NCI-H524 treated with DMSO at 0.1 percent for 48 hours (cell line): ENCODE results near the gene FOXN3.
"Not testable (repeated sequence)": the region's sequence is repeated elsewhere in the genome, so short reads cannot be mapped to it uniquely, and the experiment has no call there.

ENCODE experiments used
- DNase-seq: peaks from one replicate; lab custom pipeline; 2025; lab: John Stamatoyannopoulos, UW

The FOXN3 gene

DNA sequence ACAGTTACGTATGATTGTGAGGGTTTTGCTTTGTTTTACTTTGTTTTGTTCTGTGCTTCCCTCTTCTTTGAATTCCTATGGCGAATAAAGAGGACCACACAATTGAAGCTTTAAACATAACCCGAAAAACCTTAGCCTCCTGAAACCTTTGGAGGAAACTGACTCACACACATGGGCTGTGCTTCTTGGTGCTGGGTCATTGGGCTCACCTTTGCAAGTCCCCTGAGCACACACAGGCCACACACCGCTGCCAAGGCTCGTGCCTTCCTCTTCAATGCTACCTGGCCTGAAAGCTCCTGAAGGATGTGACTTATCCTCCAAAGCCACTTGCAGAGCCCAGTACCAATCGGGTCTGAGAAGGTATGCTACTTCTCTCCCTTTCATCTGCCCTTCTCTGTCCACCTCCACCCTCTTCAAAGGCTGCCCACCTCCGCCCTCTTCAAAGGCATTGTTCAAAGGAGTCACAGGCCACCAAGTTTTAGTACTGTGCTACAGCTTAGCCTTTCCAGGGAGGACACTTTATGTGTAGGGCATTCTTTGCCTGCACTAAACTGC lies 114.6 kb downstream of the FOXN3 start:
- DNase-seq: no peak

DNA sequence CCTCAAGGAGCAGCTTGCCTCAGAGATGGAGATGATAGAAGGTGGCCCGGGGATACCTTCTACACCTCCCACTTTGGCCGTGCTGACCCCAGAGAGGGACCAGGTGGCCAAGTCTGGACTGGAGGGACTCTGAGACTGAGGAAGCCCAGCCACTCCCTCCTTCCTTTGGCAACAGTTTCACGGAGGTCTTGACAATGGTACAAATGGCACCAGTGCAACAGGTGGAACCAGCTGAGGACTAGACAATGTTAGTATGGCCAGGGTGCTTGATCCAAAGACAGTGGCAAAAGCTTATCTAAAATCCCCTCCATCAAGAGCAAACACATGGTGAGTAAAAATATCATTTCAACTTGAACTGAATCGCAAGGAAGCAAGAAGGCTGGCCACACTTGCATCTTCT lies 117.4 kb downstream of the FOXN3 start:
- DNase-seq: no peak

DNA sequence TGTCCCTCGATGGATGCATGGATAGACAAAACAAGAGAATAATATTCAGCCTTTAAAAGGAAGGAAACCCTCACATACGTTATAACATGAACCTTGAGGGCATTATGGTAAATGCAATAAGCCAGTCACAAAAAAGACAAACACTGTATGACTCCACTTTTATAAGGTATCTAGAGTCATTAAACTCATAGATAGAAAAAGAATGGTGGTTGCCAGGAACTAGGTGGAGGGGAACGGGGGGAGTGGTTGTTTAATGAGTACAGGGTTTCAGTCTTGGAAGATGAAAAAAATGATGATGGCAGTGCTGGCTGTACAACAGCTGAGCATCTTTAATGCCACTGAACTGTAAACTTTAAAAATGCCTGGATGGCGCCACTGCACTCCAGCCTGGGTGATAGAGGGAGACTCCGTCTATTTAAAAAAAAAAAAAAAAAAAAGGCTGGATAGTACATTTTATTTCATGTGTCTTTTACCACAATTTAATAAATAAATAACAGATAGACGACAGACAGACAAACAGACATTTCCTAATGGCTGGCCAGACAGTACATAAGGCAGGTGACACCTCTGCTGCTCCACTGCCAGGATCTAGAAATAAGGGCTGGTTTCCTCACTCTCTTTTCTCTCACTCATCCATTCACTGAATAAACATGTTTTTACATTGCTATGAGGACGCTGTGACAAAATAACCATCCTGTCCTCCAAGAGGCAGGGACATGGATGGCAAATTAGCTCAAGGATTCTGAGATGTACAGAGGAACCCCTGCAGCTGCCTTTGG lies 118.8 kb downstream of the FOXN3 start:
- DNase-seq: no peak

DNA sequence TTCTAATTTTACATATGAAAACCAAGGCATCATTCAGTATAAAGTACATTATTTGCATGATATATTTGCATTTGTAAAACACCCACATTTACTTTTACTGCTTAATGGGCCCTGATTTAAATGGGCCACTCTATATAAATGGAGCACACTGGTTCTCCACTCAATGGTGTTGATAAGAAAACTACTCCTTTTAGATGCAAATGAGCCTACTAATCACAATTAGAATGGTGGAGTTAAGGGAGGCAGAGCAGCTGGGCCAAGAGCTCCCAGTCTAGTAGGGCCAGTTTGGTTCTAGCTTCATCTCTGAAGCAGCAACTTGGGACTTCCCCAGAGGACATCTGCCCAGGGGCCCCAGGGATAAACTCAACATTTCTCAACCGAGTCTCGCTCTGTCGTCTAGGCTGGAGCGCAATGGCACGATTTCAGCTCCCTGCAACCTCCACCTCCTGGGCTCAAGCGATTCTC lies 120.7 kb downstream of the FOXN3 start:
- no peak for DNase-seq

- no peak for DNase-seq
Observed at GRCh38 chr14:89294872-89295271, 122.2 kb downstream of the FOXN3 start.

DNA sequence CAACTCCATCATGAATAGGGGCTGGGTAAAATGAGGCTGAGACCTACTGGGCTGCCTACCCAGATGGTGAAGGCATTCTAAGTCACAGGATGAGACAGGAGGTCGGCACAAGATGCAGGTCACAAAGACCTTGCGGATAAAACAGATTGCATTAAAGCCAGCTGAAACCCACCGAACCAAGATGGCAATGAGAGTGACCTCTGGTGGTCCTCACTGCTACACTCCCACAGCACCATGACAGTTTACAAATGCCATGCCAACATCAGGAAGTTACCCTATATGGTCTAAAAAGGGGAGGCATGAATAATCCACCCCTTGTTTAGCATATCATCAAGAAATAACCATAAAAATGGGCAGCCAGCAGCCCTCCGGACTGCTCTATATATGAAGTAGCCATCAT lies 122.6 kb downstream of the FOXN3 start:
- not testable (repeated sequence) for DNase-seq

DNA sequence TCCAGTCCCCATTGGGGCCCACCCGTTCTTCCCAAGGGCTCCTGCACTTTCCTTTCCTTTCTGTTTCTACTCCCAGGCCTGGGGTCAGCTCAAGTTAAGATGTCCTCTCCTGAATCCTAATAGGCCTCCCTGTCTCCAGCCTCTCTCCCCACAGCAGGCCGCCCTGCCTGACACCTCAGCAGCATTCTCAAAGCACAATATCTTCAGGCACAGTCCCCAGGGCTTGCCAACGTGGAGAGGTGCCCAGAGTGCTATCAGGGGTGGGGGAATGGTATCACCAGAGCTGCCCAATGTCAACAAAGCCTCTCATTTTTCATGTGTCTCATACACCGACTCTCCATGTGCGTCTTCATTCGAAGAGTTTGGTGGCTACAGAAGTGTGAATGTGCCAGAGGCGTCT lies 123.0 kb downstream of the FOXN3 start:
- no peak for DNase-seq

- no peak for DNase-seq
Observed at GRCh38 chr14:89293314-89293916, 123.6 kb downstream of the FOXN3 start.

GRCh38 chr14:89292579-89293313 lies 124.3 kb downstream of the FOXN3 start:
- no peak for DNase-seq

DNA sequence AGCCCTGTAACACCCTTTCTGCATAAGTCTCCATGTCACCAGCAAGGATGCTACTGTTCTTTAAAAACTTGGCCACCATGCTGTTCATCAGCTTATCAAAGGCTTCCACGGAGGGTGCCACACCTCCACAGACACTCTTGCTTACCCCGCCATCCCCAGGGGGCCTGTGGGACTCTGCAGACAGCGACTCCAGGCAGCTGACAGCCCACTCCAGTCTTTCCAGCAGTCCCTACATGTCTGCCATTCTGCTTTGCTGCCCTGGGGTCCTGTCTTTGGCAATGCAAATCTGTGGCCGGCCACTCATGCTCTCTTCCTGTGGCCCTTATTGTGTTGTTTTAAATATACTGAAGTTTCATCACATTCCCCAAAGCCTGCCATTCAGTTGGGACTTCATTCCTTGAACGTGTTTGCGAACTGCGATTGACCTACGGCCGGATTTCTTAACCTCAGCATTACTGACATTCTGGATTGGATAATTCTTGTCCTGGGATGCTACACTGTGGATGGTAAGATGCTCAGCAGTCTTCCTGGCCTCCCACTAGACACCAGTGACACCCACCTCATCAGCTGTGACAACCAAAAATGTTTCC lies 125.6 kb downstream of the FOXN3 start:
- no peak for DNase-seq

GRCh38 chr14:89290813-89291212 lies 126.2 kb downstream of the FOXN3 start:
- DNase-seq: no peak

DNA sequence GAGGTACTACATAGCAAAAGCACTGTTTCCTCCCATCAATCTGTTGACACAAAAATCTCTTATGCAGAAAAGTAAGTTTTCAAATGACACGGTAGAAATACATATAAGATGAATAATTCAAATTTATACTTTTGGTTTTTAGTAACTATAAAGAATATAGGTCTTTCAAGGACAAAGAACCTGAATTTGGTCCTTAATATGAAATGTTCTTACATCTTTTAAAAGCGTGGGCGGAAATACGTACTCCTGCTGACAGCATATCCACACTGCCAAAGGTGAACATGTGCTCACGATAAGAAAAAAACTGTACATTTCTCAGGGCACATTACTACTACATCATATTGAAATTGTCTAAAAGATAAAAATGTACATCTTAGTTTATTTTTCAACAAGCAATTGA lies 127.6 kb downstream of the FOXN3 start:
- DNase-seq: no peak

DNA sequence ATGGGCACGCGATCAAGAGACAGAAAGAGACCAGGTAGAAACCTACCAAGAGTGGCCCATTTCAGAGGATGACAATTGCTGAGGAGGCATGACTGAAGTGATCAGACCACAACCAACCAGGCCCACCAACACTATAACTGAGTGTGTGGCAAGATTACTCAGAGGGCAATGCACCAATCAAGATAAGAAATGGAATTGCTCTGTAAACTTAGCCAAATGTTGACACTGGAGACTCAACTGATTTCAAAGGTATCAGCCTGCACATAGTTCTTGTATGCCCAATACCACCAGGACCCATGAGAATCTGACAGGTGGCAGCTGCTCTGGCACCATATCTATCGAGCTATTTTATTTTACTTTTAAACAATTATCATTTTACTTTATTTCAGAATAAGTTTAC lies 128.9 kb downstream of the FOXN3 start:
- DNase-seq: no peak

DNA sequence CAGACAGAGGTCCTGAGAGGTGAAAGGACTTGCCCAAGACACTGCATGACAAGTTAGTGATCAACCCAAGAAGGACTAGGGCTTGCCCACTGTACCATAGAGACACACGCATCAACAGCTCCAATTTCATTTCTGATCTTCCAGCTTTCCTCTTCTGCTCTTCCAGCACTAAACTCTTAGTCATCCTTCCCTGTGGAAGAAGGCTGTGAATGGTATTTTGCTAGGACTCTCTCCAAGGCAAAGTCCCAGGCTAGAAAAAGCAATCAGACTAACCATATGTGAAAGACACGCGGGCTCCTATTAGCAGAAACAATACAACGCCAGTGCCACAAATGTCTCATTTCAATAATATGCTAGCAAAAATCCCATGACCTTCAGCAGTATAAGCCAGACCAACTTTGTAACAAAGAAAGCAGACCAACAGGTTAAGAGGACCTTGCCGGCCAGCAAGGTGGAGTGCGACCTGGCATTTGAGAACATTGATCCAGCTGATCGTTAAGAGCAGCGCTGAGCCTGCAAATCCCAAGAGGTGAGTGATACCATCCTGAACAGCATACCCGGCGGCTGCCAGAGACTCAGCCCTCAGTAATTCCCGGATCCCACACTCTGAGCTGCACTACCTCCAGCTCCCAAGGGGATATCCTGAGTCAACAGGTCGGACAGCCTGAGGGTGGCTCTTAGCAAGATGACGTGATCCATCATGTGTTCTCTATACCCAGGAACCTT lies 132.5 kb downstream of the FOXN3 start:
- DNase-seq: no peak

GRCh38 chr14:89283327-89284060 lies 133.5 kb downstream of the FOXN3 start:
- DNase-seq: no peak

DNA sequence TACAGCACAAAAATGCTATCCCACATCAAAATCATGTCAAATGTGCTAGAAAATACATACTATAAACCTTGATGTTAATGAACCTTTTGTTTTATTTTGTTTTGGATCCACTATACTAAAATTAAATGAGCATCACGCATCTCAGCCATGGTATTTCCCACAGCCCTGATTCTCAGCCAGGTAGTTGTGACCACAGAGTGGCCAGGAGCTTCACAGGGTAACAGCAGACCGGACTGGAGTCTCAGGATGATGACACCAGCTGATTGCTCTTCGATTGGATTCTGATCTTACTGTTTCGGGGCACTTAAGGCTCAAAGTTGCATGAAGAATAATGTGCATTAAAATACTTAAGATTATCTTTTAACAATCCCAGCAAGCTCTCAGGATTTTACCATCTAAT lies 134.8 kb downstream of the FOXN3 start:
- no peak for DNase-seq

DNA sequence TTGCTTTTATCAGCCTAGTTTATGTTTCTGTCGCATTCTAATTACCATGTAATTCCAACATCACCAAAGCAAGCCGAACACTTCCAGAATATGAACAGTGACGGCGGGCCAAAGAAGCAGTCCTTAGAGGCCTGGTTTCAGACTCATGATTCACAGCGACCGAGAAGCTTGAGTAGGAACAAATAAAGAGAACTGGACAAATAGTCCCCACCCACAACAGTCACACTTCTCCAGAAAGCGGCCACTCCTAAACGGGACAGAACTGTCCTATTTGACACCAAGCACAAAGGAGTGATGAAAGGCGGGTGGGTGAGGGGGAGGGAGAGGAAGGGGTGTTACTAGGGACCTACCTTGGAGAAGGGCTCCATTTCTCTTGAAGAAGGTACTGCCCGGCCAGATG lies 136.4 kb downstream of the FOXN3 start:
- no peak for DNase-seq

GRCh38 chr14:89279649-89280232 lies 137.3 kb downstream of the FOXN3 start:
- no peak for DNase-seq

GRCh38 chr14:89277203-89277602 lies 139.8 kb downstream of the FOXN3 start:
- no peak for DNase-seq

- no peak for DNase-seq
Observed at GRCh38 chr14:89276424-89276975, 140.5 kb downstream of the FOXN3 start.
